Measurements from ENCODE around the gene GKAP1.
"Not testable (repeated sequence)": the region's sequence is repeated elsewhere in the genome, so short reads cannot be mapped to it uniquely, and the experiment has no call there.

GKAP1 gene

GRCh38 chr9:83817356-83818278 is at the start of gene GKAP1:
TSS of gene GKAP1 (minus strand) at chr9:83817769. CDS start at chr9:83806517, 11,252 bp downstream.
- peak; percentile 38 for DNase-seq (ENCODE audit: low read depth, low spot score)

DNA sequence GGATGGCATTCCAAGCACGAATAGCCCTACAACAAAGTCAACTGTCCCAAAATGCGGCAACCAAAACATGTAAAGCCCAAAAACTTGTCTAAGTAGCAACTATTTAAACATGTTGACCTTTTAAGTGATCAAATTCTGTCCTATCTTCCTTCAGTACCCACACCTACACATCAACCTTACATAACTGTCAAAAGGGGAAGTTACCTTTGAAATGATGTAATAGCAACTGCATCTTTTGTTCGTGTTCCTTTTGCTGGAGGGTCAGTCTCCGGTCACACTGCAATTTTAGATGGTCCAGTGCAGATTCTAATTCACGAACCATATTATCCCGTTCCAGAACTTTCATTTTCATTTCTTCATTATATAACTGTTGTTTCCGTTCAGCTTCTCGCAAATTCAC is 32.3 kb upstream of the GKAP1 start:
- not testable (repeated sequence) for DNase-seq (ENCODE audit: low read depth, low spot score)

DNA sequence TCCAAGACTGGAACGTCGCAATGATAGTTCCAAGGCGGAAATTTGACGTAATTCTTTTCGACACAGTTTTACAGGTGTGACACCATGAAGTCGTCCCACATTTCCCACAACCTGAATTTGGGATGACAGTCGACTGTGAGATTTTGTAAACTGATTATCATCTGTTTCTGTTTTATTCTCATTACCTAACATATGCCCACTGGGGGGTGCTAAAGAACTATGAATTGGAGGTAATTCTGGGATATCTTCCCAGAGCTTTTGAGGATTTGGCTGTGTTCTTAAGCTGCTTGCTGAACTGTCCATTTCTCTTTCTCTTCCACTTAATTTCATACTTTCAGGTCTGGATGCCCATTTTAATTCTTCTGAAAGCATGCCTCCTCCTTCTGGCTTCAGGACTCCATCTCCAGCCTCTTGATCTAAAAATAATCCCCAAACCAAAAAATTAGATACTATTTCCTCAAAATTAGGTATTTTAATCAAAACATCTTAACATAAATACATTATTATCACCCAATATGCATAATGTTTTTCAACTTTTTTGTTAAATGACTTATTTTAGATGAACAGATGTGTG is 19.6 kb upstream of the GKAP1 start:
- not testable (repeated sequence) for DNase-seq (ENCODE audit: low read depth, low spot score)

GRCh38 chr9:83830426-83831071 is 13.0 kb upstream of the GKAP1 start:
- not testable (repeated sequence) for DNase-seq (ENCODE audit: low read depth, low spot score)

DNA sequence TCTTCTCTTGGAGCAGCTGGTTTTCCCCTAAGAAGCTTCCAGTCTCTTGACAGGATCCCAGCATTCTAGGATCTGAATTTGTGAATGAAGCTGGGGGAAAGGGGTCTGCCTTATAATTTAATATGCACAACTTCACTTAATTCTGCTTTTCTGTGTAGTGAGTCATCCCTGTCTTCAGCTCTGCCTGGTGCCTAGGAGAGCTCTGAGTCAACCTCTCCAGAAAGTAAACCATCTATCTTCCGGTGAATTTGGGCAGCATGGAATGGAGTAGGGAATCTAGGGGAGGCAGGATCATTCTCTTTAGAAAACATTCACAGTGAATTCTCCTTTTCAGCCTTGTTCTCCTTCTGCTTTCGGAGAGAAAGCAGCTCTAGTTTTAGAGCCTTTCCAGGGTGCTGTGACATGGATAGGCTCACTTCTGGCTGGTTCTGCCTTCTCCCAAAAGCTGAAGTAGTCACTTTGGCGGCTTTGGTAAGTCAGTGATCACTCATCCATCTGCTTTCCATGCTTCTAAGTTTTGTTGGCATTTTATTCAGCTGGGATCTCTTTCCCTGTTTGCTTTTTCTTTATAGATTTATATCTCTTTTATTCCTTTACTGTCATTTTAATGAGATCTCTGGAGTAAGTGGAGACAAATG is 7.5 kb upstream of the GKAP1 start:
- not testable (repeated sequence) for DNase-seq (ENCODE audit: low read depth, low spot score)

DNA sequence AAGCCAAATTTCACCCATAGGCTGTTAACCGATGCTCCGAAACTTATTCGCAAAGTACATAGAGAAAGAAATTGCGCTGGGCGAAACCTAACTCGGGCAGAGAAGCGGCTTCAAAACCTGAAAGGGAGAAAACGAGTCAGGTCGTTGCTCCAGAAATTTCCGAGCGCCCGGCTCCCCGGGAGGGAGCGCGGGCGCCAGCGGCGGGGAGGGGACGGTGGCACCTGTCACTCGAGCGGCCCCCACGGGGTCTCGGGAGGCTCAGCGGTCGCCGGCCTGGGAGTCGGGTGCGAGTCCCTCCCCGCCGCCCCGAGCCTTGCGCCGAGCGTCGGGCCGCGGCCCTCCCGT is 586 bp downstream of the GKAP1 start:
- not testable (repeated sequence) for DNase-seq (ENCODE audit: low read depth, low spot score)

GRCh38 chr9:83815120-83815519 is 2.4 kb downstream of the GKAP1 start:
- not testable (repeated sequence) for DNase-seq (ENCODE audit: low read depth, low spot score)

GRCh38 chr9:83809213-83809612 is 8.4 kb downstream of the GKAP1 start:
- not testable (repeated sequence) for DNase-seq (ENCODE audit: low read depth, low spot score)

GRCh38 chr9:83804454-83804853 is 13.1 kb downstream of the GKAP1 start:
- not testable (repeated sequence) for DNase-seq (ENCODE audit: low read depth, low spot score)

- DNase-seq (ENCODE audit: low read depth, low spot score) = not testable (repeated sequence)
Observed at GRCh38 chr9:83803941-83804340, 13.6 kb downstream of the GKAP1 start.

- DNase-seq (ENCODE audit: low read depth, low spot score) = no peak
Observed at GRCh38 chr9:83800236-83801033, 17.1 kb downstream of the GKAP1 start.

- DNase-seq (ENCODE audit: low read depth, low spot score) = no peak
Observed at GRCh38 chr9:83794051-83794450, 23.5 kb downstream of the GKAP1 start.

DNA sequence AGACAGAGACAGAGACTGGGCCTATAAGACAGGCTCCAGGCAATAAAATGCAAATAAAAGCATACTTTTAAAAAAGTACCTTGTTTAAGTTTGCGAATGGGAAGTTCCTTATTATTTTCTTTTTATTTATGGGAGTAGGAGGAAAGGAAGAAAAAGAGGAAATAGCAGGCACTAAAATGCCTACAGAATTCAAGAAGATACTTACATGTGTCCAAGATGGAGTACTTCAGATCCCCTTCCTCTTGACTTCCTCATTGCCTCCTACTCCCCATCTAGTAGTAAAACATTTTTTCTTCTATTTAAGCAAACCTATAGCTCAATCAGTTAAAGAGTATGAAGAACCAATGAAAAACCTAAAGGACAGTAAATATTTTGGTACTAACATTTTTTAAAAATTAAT is 24.8 kb downstream of the GKAP1 start:
- DNase-seq (ENCODE audit: low read depth, low spot score) = no peak

- DNase-seq (ENCODE audit: low read depth, low spot score) = no peak
Observed at GRCh38 chr9:83778164-83778563, 39.4 kb downstream of the GKAP1 start.

GRCh38 chr9:83775932-83776331 is 41.6 kb downstream of the GKAP1 start:
- no peak for DNase-seq (ENCODE audit: low read depth, low spot score)

DNA sequence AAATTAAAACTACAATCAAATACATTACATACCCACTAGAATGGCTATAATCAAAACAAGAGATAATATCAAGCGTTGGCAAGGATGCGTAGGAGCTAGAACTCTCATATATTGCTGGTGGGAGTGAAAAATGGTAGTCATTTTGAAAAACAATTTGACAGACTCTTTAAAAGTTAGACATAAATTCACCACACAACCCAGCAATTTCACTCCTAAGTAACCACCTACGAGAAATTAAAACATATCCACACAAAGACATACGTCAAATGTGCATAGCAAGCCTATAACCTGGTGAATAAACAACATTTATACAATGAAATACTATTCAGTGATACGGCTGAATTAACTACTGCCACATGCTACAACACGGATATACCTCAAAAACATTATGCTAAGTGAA is 44.7 kb downstream of the GKAP1 start:
- DNase-seq (ENCODE audit: low read depth, low spot score) = no peak

DNA sequence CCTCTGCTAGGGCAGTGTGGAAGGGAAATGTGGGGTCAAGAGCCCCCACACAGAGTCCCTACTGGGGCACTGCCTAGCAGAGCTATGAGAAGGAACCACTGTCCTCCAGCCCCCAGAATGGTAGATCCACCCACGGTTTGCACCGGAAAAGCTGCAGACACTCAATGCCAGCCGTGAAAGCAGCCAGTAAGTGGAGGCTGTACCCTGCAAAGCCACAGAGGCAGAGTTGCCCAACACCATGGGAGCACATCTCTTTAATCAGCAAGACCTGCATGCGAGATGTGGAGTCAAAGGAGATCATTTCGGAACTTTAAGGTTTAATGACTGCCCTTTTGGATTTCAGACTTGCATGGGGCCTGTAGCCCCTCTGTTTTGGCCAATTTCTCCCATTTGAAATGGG is 52.2 kb downstream of the GKAP1 start:
- no peak for DNase-seq (ENCODE audit: low read depth, low spot score)

DNA sequence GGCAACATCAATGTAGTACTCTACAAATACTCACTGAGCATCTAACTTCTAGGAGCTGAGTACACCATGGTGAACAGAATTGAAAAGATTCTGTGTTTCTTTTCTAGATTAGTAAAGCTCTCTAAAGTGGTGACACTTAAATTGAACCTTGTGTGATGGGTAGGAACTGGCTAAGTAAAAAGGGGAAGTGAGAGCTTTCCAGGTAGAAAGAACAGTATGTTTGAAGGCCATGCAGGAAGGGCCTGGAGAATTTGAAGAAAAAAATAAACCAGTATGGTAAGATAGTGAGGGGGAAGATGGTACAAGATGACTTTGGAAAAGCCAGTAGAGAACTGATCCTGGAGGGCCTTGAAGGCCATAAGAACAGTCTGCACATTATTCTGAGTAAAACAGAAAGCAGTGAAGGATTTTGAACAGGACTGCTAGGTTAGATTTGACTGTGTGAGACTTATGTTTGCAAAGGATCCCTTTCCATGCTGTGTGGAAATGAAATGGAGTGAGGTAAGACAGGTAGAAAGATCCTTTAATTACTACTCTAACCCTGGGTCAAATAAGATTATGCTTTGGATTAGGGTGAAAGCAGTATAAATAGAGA is 63.1 kb downstream of the GKAP1 start:
- DNase-seq (ENCODE audit: low read depth, low spot score) = no peak

- DNase-seq (ENCODE audit: low read depth, low spot score) = no peak
Observed at GRCh38 chr9:83749706-83750105, 67.9 kb downstream of the GKAP1 start.

- no peak for DNase-seq (ENCODE audit: low read depth, low spot score)
Observed at GRCh38 chr9:83744206-83744605, 73.4 kb downstream of the GKAP1 start.

- DNase-seq (ENCODE audit: low read depth, low spot score) = no peak
Observed at GRCh38 chr9:83733739-83734138, 83.8 kb downstream of the GKAP1 start.

All from iPS DF 19.7 (cell line).